ENCODE data around the gene ASB9. TPM values are rescaled to one million over a fixed set of nuclear protein-coding genes. Genes with fewer than 3 reads are reported as not detected.
"Not testable (repeated sequence)": the region's sequence is repeated elsewhere in the genome, so short reads cannot be mapped to it uniquely, and the experiment has no call there.

Gene ASB9
- total RNA-seq, 1 donor from 2014 or later = 0.94 TPM

- DNase-seq = no peak
Observed at GRCh38 chrX:15240414-15240813, 29.5 kb downstream of the ASB9 start.

- DNase-seq = no peak
Observed at GRCh38 chrX:15236146-15236545, 33.7 kb downstream of the ASB9 start.

- DNase-seq = no peak
Observed at GRCh38 chrX:15235001-15235400, 34.9 kb downstream of the ASB9 start.

- no peak for DNase-seq
Observed at GRCh38 chrX:15233416-15234015, 36.4 kb downstream of the ASB9 start.

DNA sequence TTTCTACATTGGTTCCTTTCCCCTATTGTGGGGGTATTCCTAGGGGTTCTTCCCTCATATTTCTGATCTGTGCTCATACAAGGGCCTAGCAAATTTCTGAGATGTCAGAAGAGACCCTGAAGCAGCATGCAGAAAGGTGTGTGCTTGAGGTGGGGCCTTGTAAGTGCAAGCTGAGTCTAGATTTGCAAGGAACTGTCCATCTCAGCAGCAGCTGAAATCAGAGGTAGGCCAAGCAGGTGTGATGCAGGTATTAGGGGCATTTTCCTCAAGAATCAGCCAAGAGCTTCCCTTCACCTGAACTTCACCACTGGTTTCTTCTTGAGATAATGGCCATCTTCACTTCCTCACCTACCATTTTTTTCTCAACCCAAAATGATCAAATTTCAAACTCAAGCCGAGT is 45.1 kb downstream of the ASB9 start:
- no peak for DNase-seq

- no peak for DNase-seq
Observed at GRCh38 chrX:15221321-15221720, 48.6 kb downstream of the ASB9 start.

DNA sequence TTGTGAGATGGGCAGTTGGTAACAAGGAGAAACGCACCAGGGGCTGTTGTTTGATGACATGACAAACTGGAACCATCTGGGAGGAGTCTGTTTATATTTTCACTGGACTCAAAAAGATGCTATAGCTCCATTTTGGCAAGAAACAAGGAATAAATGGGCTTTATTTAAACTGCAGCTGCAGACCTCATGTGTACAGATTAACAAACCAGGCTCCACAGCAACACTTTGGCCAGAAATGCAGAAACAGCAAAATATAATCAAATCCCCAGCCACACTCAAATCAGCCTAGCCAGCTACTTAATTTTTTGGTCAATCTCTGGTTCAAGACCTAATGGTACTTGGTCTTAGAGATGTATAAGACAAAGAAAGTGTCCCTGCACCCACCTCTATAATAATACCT is 52.7 kb downstream of the ASB9 start:
- no peak for DNase-seq

DNA sequence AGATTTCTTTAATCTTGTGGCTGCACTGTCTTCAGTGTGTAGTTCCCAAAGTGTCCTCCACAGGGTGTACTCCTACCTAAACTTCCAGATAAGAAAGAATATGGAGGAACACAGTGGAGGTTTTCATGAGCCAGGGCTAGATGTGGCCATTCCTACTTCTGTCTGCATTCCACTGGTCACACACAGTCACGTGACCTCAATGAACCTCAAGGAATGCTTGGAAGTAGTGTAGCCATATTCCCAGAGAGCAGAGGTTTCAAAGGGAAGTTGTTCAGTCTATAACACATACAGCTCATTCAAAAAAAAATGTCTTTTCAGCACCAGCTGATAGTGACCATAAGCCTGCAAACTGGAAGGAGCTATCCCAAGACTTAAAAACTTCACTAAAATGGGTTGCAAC is 53.6 kb downstream of the ASB9 start:
- DNase-seq = no peak

DNA sequence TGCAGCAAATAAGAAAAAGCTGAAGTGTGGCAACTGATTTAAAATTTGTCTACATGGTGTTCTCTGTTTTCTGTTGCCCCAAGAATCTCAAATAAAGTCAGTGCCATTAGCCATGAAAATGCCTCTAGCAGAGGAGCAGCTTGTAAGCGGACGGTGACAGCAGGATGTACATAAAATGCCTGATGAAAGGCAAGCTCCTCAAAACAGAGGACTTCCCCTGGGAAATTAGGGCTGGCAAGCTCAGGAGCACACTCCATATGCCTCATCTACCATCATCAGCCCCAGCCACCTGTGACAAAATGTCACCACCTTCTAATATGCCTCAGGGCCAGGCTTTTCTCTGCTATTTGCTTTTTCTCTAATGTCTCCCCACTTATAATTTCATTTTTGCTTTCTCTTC is 54.5 kb downstream of the ASB9 start:
- no peak for DNase-seq

GRCh38 chrX:15214588-15214987 is 55.3 kb downstream of the ASB9 start:
- DNase-seq = no peak

DNA sequence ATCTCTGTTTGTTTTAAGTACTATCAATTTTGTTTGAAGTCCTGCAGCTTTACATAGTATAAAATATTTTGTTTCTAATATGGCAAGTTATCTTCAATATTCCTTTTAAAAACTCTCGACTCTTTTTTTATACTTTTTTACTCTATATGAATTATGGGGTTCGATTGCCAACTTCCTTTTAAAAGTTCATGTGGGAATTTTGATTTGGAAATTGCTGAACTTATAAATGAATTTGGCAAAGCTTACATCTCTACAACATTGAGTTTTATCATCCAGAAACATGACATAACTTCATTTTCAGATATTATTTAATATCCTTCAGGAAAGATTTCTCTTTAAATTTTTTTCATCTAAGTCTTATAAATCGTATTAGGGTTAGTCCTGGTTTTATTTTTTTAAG is 60.8 kb downstream of the ASB9 start:
- DNase-seq = no peak

GRCh38 chrX:15207994-15208393 is 61.9 kb downstream of the ASB9 start:
- no peak for DNase-seq

GRCh38 chrX:15207384-15207783 is 62.5 kb downstream of the ASB9 start:
- no peak for DNase-seq

GRCh38 chrX:15206306-15206705 is 63.6 kb downstream of the ASB9 start:
- DNase-seq = no peak

DNA sequence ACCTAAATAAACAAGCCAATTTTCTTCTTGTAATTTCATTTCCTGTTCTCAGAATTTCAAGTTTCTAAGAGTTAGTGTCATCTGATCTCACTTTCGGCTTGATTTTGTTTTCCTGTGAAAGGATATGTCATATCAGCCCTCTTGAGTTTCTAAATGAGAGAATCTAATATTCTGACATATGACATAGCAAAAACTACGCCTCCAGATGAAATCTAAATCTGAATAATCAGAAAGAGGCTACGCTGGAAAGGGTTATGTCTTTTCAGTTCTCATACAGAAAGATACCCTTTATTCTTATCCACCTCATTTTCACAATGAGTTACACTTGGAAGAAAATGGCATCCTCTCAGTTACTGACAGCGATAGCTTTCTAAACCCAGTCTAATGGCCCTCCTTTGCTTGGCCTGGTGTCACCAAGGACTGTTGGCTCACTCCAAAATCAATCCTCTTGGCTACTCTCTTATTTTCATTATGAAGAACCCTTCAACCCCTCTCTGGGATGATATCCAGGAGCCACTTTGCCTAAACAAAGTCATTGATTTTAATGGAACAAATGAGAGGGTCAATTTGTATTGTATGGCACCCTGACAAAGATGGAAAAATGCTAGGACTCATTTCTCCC is 65.6 kb downstream of the ASB9 start:
- no peak for DNase-seq

DNA sequence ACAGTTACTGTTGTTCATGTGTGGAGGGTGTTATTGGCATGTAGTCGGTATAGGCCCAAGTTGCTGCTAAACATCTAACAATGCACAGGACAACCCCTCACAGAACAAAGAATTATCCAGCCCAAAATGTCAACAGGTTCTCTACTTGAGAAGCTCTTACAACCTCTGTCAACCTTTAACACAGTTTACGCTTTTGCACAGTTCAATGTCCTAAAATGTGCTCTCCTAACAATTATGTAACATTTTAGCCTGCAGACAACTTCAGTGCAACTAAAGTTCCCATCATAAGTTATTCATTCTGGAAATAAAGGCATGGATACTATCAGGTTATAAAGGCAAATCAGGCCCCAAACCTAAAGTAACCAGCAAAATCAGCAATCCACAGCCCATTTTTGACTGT is 66.2 kb downstream of the ASB9 start:
- no peak for DNase-seq

DNA sequence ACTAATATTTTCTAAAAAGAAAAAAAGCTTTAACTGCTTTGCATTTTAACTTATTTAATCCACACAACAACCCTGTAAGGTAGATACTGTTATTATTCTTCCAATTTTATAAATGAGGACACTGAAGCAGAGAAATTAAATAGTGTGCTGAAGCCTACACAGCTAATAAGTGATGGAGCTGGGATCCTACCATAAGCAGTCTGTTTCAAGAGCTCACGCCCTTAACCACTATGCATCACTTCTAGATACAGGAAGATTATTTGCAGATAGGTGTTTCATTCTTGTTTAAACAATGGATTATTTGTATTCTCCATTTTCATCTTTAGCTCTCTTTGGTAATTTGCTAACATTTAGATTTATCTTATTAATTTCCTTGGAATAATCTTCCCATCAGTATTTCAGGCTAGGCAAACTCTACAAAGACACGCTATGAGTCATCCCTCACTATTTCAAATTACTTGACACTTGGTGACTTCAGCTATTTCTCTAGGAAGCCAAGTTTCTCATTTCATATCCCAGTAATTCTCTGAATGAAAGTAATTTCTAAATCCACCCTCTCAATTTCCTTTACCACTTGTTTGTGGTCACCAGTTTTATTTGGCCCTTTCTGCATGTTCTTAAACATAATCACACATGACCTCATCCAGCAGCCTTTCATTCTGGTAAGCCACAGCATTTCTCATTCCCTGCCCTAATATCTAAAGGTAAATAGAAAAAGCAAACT is 67.3 kb downstream of the ASB9 start:
- no peak for DNase-seq

GRCh38 chrX:15200871-15201270 is 69.0 kb downstream of the ASB9 start:
- DNase-seq = no peak

DNA sequence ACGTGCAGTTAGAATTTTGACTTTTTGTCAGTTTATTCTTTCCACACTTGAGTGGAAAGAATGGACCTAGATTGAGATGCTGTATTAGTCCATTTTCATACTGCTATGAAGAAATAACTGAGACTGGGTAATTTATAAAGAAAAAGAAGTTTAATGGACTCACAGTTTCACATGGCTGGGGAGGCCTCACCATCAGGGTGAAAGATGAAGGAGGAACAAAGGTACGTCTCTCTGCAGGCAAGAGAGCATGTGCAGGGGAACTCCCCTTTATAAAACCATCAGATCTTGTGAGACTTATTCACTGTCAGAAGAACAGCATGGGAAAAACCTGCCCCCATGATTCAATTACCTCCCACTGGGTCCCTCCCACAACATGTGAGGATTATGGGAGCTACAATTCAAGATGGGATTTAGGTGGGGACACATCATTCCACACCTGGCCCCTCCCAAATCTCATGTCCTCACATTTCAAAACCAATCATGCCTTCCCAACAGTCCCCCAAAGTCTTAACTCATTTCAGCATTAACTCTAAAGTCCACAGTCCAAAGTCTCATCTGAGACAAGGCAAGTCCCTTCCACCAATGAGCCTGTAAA is 71.2 kb downstream of the ASB9 start:
- not testable (repeated sequence) for DNase-seq

- DNase-seq = no peak
Observed at GRCh38 chrX:15194146-15194545, 75.7 kb downstream of the ASB9 start.
